CD4-positive, alpha-beta T cell (primary cell): Measurements from ENCODE around the gene MTHFD1L. TPM values are rescaled to one million over a fixed set of nuclear protein-coding genes. Genes with fewer than 3 reads are reported as not detected.
"Not testable (repeated sequence)": the region's sequence is repeated elsewhere in the genome, so short reads cannot be mapped to it uniquely, and the experiment has no call there.

Experiments
- ATAC-seq: fragments of 200-7000 bp; cut with Tn5 transposase; one replicate; pipeline ENCODE4 v1.10.0; 2022; ENCODE audit warnings: mild to moderate bottlenecking; ENCODE audit not compliant: poor library complexity
- CTCF ChIA-PET: fragments of 350-600 bp; sonication (Branson Sonifier 250); formaldehyde crosslinking; loops from one replicate; lab custom pipeline; 2021; ENCODE audit warnings: antibody characterized with exemption, inconsistent platforms; lab: Charles Lee
- POLR2A ChIA-PET: fragments of 350-600 bp; sonication (Branson Sonifier 250); formaldehyde crosslinking; loops from one replicate; lab custom pipeline; 2021; ENCODE audit warnings: antibody characterized with exemption, inconsistent platforms; lab: Charles Lee
- DNase-seq, 14 experiments: peaks; one replicate each; pipeline ENCODE4 v3.0.0-alpha.2; 2013 to 2020; ENCODE audit warnings: mixed read lengths in 2 of 14
- H3K27ac ChIP-seq, 2 donors: one replicate each; pipeline versions ENCODE4 v1.5.1 to v1.7.0; 2013; ENCODE audit warnings: low read length in 2 of 2, low read depth in 1 of 2, mild to moderate bottlenecking in 1 of 2
- H3K27me3 ChIP-seq, 2 experiments: 1 replicate in 1 of 2; 2 replicates in 1 of 2; pipeline versions ENCODE4 v1.6.1 to v1.7.0; 2013; ENCODE audit warnings: low read length in 2 of 2, control low read depth in 1 of 2, mild to moderate bottlenecking in 1 of 2, moderate library complexity in 1 of 2; ENCODE audit not compliant: insufficient read depth in 2 of 2, control insufficient read depth in 1 of 2
- H3K36me3 ChIP-seq: one replicate; pipeline ENCODE4 v1.6.1; 2013; ENCODE audit warnings: low read length, control low read depth; ENCODE audit not compliant: insufficient read depth
- H3K4me1 ChIP-seq: one replicate; pipeline ENCODE4 v1.6.1; 2013; ENCODE audit warnings: low read length, control low read depth; ENCODE audit not compliant: insufficient read depth
- H3K4me3 ChIP-seq: one replicate; pipeline ENCODE4 v1.5.1; 2013; ENCODE audit warnings: mild to moderate bottlenecking, low read length, moderate library complexity
- H3K9me3 ChIP-seq, 2 experiments: 1 replicate in 1 of 2; 2 replicates in 1 of 2; pipeline versions ENCODE4 v1.6.1 to v1.7.0; 2013; ENCODE audit warnings: low read length in 2 of 2, mild to moderate bottlenecking in 2 of 2, control low read depth in 1 of 2, moderate library complexity in 1 of 2; ENCODE audit not compliant: control insufficient read depth in 1 of 2, insufficient read depth in 1 of 2
- H3K27ac Mint-ChIP-seq: one replicate; pipeline ENCODE4 v1.8.0; 2020; ENCODE audit warnings: mixed read lengths
- H3K27me3 Mint-ChIP-seq: one replicate; pipeline ENCODE4 v1.8.0; 2021; ENCODE audit warnings: mixed read lengths
- H3K36me3 Mint-ChIP-seq: one replicate; pipeline ENCODE4 v1.8.0; 2021; ENCODE audit warnings: low read depth, mixed read lengths
- H3K4me1 Mint-ChIP-seq: one replicate; pipeline ENCODE4 v1.8.0; 2021; ENCODE audit warnings: low read depth, mixed read lengths
- H3K4me3 Mint-ChIP-seq: one replicate; pipeline ENCODE4 v1.8.0; 2020; ENCODE audit warnings: mild to moderate bottlenecking, mixed read lengths
- H3K9me3 Mint-ChIP-seq: one replicate; pipeline ENCODE4 v1.8.0; 2020; ENCODE audit warnings: mixed read lengths
- CTCF ChIP-seq: fragments of 200-600 bp; IDR thresholded peaks from one replicate; pipeline ENCODE4 v1.8.0; 2022; ENCODE audit warnings: antibody characterized with exemption, mild to moderate bottlenecking
- intact Hi-C, 2 experiments: fragments of 100-400 bp; cut with DNase I in 1 of 2; cut with micrococcal nuclease in 1 of 2; formaldehyde crosslinking; loops; one replicate each; pipeline versions ENCODE4 v1.15.1 to v1.9.0; 2023 to 2025; cut with DNase I, micrococcal nuclease
- total RNA-seq, 174 experiments: library from RNA in 2 of 174; stranded (reverse) in 2 of 174; gene quantifications; one replicate each; pipeline ENCODE4 v1.2.3 and lab custom pipeline; 2021 to 2026

Gene MTHFD1L
- total RNA-seq, 2 experiments from 2014 or later, result 8.8 to 9.7 TPM

- no peak for DNase-seq
- H3K4me1 ChIP-seq, result no peaks in the 10 kb centered on the region
- CTCF ChIA-PET, result no interaction called here
- peaks cover 0 to 4% of the 10 kb centered on the region in 2 experiments for H3K9me3 ChIP-seq
- Mint-ChIP-seq H3K9me3 (no peaks in the 10 kb centered on the region), H3K4me1 (no peaks in the 10 kb centered on the region), H3K27ac (no peak overlapping the region), H3K36me3 (no peaks in the 10 kb centered on the region), H3K27me3 (peaks cover 13% of the 10 kb centered on the region), H3K4me3 (no peak overlapping the region)
- no peaks in the 10 kb centered on the region for H3K36me3 ChIP-seq
- intact Hi-C loops, result no loop called here
- no peak for ATAC-seq
- TF ChIP-seq CTCF, result no peak
- no peak overlapping the region for H3K4me3 ChIP-seq
- H3K27ac ChIP-seq, result no peak overlapping the region
- POLR2A ChIA-PET, result no interaction called here
- H3K27me3 ChIP-seq, result no peaks in the 10 kb centered on the region
These were observed 246.2 kb downstream of the MTHFD1L start for GRCh38 chr6:151111670-151112069.

GRCh38 chr6:151112130-151112529, 246.6 kb downstream of the MTHFD1L start:
- Mint-ChIP-seq H3K4me1 (no peaks in the 10 kb centered on the region), H3K4me3 (no peak overlapping the region), H3K9me3 (no peaks in the 10 kb centered on the region), H3K27me3 (peaks cover 13% of the 10 kb centered on the region), H3K36me3 (no peaks in the 10 kb centered on the region), H3K27ac (no peak overlapping the region)
- Histone ChIP-seq H3K9me3 (peaks cover 0 to 4% of the 10 kb centered on the region in 2 experiments), H3K27ac (no peak overlapping the region), H3K4me1 (no peaks in the 10 kb centered on the region), H3K27me3 (no peaks in the 10 kb centered on the region), H3K36me3 (no peaks in the 10 kb centered on the region), H3K4me3 (no peak overlapping the region)
- CTCF ChIA-PET, result no interaction called here
- POLR2A ChIA-PET, result no interaction called here
- intact Hi-C loops, result no loop called here
- DNase-seq (no peak), ATAC-seq (no peak)
- no peak for TF ChIP-seq CTCF

GRCh38 chr6:151112884-151113283, 247.4 kb downstream of the MTHFD1L start:
- DNase-seq, H3K4me3 ChIP-seq, H3K36me3 ChIP-seq, H3K4me1 ChIP-seq, H3K9me3 Mint-ChIP-seq, CTCF ChIA-PET, intact Hi-C loops, POLR2A ChIA-PET, H3K4me1 Mint-ChIP-seq, H3K9me3 ChIP-seq, ATAC-seq, H3K27ac Mint-ChIP-seq, H3K27me3 ChIP-seq, H3K27ac ChIP-seq, H3K36me3 Mint-ChIP-seq, H3K4me3 Mint-ChIP-seq: not testable (repeated sequence)
- H3K27me3 Mint-ChIP-seq, result peaks cover 13% of the 10 kb centered on the region

- intact Hi-C loops, result no loop called here
- TF ChIP-seq CTCF, result no peak
- ATAC-seq (no peak), DNase-seq (no peak)
- no peak overlapping the region for H3K4me3 ChIP-seq
- no peaks in the 10 kb centered on the region for H3K4me1 Mint-ChIP-seq
- ChIA-PET POLR2A (no interaction called here), CTCF (no interaction called here)
- H3K36me3 ChIP-seq, result no peaks in the 10 kb centered on the region
- H3K9me3 Mint-ChIP-seq, result no peaks in the 10 kb centered on the region
- H3K4me1 ChIP-seq, result no peaks in the 10 kb centered on the region
- no peak overlapping the region for H3K4me3 Mint-ChIP-seq
- no peaks in the 10 kb centered on the region for H3K36me3 Mint-ChIP-seq
- peaks cover 13% of the 10 kb centered on the region for H3K27me3 Mint-ChIP-seq
- H3K27ac ChIP-seq, result no peak overlapping the region
- peaks cover 0 to 4% of the 10 kb centered on the region in 2 experiments for H3K9me3 ChIP-seq
- no peaks in the 10 kb centered on the region for H3K27me3 ChIP-seq
- no peak overlapping the region for H3K27ac Mint-ChIP-seq
These were observed 248.1 kb downstream of the MTHFD1L start for GRCh38 chr6:151113641-151114040.
